ENCODE data around the gene PTPRCAP. TPM values are rescaled to one million over a fixed set of nuclear protein-coding genes. Genes with fewer than 3 reads are reported as not detected.
"Not testable (repeated sequence)": the region's sequence is repeated elsewhere in the genome, so short reads cannot be mapped to it uniquely, and the experiment has no call there.

Gene PTPRCAP
- polyA plus RNA-seq, 1 of the 3 experiments (the other 2 are of a cell fraction) = 1.4 TPM

GRCh38 chr11:67428052-67429001 lies 9.2 kb downstream of the PTPRCAP start, which contains the start of gene RPS6KB2:
Gene RPS6KB2, plus strand, starts transcription at chr11:67428494. Its CDS starts 52 bp downstream, at chr11:67428546.
- Histone ChIP-seq H3K9me2 (no peaks in the 10 kb centered on the region), H3K9ac (peak within 1 kb of the TSS; percentile 92), H4K20me1 (ENCODE audit: insufficient read depth) (no peaks in the 10 kb centered on the region), H3K79me2 (ENCODE audit: insufficient read depth) (peaks cover 28% of the 10 kb centered on the region), H3K4me1 (ENCODE audit: control insufficient read depth in 1 of 2, insufficient read depth in 2 of 2, low read depth in 1 of 2, low read length in 1 of 2) (peaks cover 3 to 10% of the 10 kb centered on the region in 2 experiments; a peak in 1 of 4 replicates), H3K27ac (ENCODE audit: low read depth in 2 of 2, low read length in 1 of 2) (peak within 1 kb of the TSS; percentile 49 to 78), H2AFZ (ENCODE audit: low read depth) (peak within 1 kb of the TSS; percentile 78), H3K9me3 (no peaks in the 10 kb centered on the region), H3K4me2 (peak within 1 kb of the TSS; percentile 99), H3K36me3 (replicated peaks in 1 of 2; ENCODE audit: control insufficient read depth in 1 of 2, insufficient read depth in 2 of 2, low read length in 1 of 2) (peaks cover 3 to 17% of the 10 kb centered on the region in 2 experiments), H3K27me3 (ENCODE audit: insufficient read depth) (no peaks in the 10 kb centered on the region), H3F3A (replicated peaks; ENCODE audit: insufficient read depth) (no peaks in the 10 kb centered on the region), H3K4me3 (ENCODE audit: low read depth in 2 of 2, low read length in 1 of 2) (peak within 1 kb of the TSS; percentile 76 to 85)
- peak; percentile 59 for TF ChIP-seq NRF1 (IDR thresholded peaks at IDR 0.05; ENCODE audit: low read depth, low read length)
- TF ChIP-seq CHD2 (IDR thresholded peaks at IDR 0.05; ENCODE audit: low read length, partially characterized antibody) = peak; percentile 94
- TF ChIP-seq ELF1 (IDR thresholded peaks at IDR 0.05) = peak; percentile 86
- TF ChIP-seq FOXJ3 (CRISPR knock-in tag; IDR thresholded peaks at IDR 0.05) = peak; percentile 20; the same call in 1 of the 2 replicates
- peak; percentile 88 for TF ChIP-seq POLR2AphosphoS5 (IDR thresholded peaks at IDR 0.05; ENCODE audit: low read depth, low read length)
- TF ChIP-seq PBX3 (IDR thresholded peaks at IDR 0.05) = peak; percentile 90
- no peak for TF ChIP-seq RAD21 (IDR thresholded peaks at IDR 0.05; ENCODE audit: low read length)
- no peak for TF ChIP-seq EZH2phosphoT487 (IDR thresholded peaks at IDR 0.05; ENCODE audit: borderline replicate concordance, low read depth)
- peak; percentile 97 for TF ChIP-seq YY1 (IDR thresholded peaks at IDR 0.05; ENCODE audit: low read depth)
- TF ChIP-seq NFIC (IDR thresholded peaks at IDR 0.05; ENCODE audit: borderline replicate concordance) = no peak
- TF ChIP-seq USF2 (IDR thresholded peaks at IDR 0.05; ENCODE audit: borderline replicate concordance, low read depth, low read length) = no peak
- TF ChIP-seq GABPA (IDR thresholded peaks at IDR 0.05; ENCODE audit: low read depth) = peak; percentile 71
- TF ChIP-seq TAF1 (IDR thresholded peaks at IDR 0.05; ENCODE audit: borderline replicate concordance, low read depth, low read length) = peak; percentile 69
- TF ChIP-seq EP300 (IDR thresholded peaks at IDR 0.05; ENCODE audit: borderline replicate concordance in 1 of 2, low read depth in 1 of 2, low read length in 1 of 2) = no peak; a peak in 1 of 4 replicates
- TF ChIP-seq USF1 (IDR thresholded peaks at IDR 0.05; ENCODE audit: borderline replicate concordance, low read depth) = no peak
- TF ChIP-seq MXI1 (IDR thresholded peaks at IDR 0.05; ENCODE audit: low read depth, low read length) = peak; percentile 69
- TF ChIP-seq SIN3A (IDR thresholded peaks at IDR 0.05; ENCODE audit: borderline replicate concordance, low read depth, low read length) = peak; percentile 91
- CTCF ChIA-PET = interaction anchor here (0.8 to 1.0 kb wide), 3 partner anchors 27 to 157 kb away, joined by 3 to 4 read pairs (median 3); no protein-coding TSS in a partner anchor
- under 1% methylated on average over 31 of the region's 68 CpGs for WGBS (ENCODE audit: low lambda C conversion rate)
- POLR2A ChIA-PET = interaction anchor here (0.8 to 1.8 kb wide), 6 partner anchors 9 to 40 kb away, joined by 3 to 6 read pairs (median 3); partner anchors contain the start of genes PPP1CA, PTPRCAP and RAD9A
- peak; percentile 99 for DNase-seq

GRCh38 chr11:67427364-67427859 lies 10.1 kb downstream of the PTPRCAP start:
- H4K20me1 ChIP-seq (ENCODE audit: insufficient read depth); H3K27me3 ChIP-seq (ENCODE audit: insufficient read depth); H3K9me3 ChIP-seq; DNase-seq; H3K9me2 ChIP-seq; H3F3A ChIP-seq (replicated peaks; ENCODE audit: insufficient read depth); H3K36me3 ChIP-seq (replicated peaks in 1 of 2; ENCODE audit: control insufficient read depth in 1 of 2, insufficient read depth in 2 of 2, low read length in 1 of 2); H3K4me1 ChIP-seq (ENCODE audit: control insufficient read depth in 1 of 2, insufficient read depth in 2 of 2, low read depth in 1 of 2, low read length in 1 of 2): not testable (repeated sequence)
- WGBS (ENCODE audit: low lambda C conversion rate) = 80% methylated on average over 19 of the region's 19 CpGs
- Histone ChIP-seq H3K9ac (peak overlapping the region; percentile 92), H3K4me3 (ENCODE audit: low read depth in 2 of 2, low read length in 1 of 2) (peak overlapping the region; percentile 76 to 85), H3K79me2 (ENCODE audit: insufficient read depth) (peaks cover 28% of the 10 kb centered on the region), H3K4me2 (peak overlapping the region; percentile 99), H3K27ac (ENCODE audit: low read depth in 2 of 2, low read length in 1 of 2) (peak overlapping the region in 1 of 2 experiments; percentile 49; a peak in 2 of 4 replicates), H2AFZ (ENCODE audit: low read depth) (peak overlapping the region; percentile 78; the same call in 1 of the 2 replicates)
- ChIA-PET CTCF (interaction anchor here (0.8 kb wide), 2 partner anchors 59 to 156 kb away, joined by 3 read pairs; no protein-coding TSS in a partner anchor), POLR2A (interaction anchor here (0.6 to 1.8 kb wide), 2 partner anchors 26 to 27 kb away, joined by 3 to 6 read pairs; partner anchors contain the start of gene PPP1CA)
